K562 (cell line): ENCODE measurements around the gene CAST. TPM values are rescaled to one million over a fixed set of nuclear protein-coding genes. Genes with fewer than 3 reads are reported as not detected.
A peak's percentile ranks its signal among the peaks of the same experiment; 100 is the strongest.

Experiments used
- ARID2 ChIP-seq: fragments of 450-650 bp; IDR thresholded peaks from 2 replicates; pipeline ENCODE4 v1.6.1; 2017; ENCODE audit warnings: antibody characterized with exemption, mild to moderate bottlenecking
- ATF7 ChIP-seq: fragments of 450-650 bp; IDR thresholded peaks from 2 replicates; pipeline ENCODE4 v1.7.1; 2014; ENCODE audit warnings: mild to moderate bottlenecking, moderate library complexity
- CREM ChIP-seq: IDR thresholded peaks from 2 replicates; pipeline ENCODE4 v1.6.1; 2014; ENCODE audit warnings: antibody characterized with exemption, low read depth
- FOXJ2 ChIP-seq: fragments of 200-800 bp; sonication (Bioruptor generic); IDR thresholded peaks from 2 replicates; pipeline ENCODE4 v1.6.1; 2016; ENCODE audit warnings: missing genetic modification characterization, missing compliant biosample characterization
- JUND ChIP-seq, 2 experiments: IDR thresholded peaks; 2 replicates in 1 of 2; 3 replicates in 1 of 2; pipeline ENCODE4 v1.6.1; 2011; ENCODE audit warnings: borderline replicate concordance in 2 of 2, low read depth in 2 of 2, low read length in 2 of 2, improper control_type of control experiment in 1 of 2, missing biosample characterization in 1 of 2, missing genetic modification characterization in 1 of 2, missing genetic modification reagents in 1 of 2
- NR2C2 ChIP-seq, 2 experiments: fragments of 200-800 bp in 1 of 2; sonication (Bioruptor generic) in 1 of 2; sonication (generic) in 1 of 2; formaldehyde crosslinking in 1 of 2; IDR thresholded peaks; 2 replicates each; pipeline versions ENCODE4 v1.6.1 to v1.8.0; 2016 to 2022; ENCODE audit warnings: mild to moderate bottlenecking in 1 of 2, missing compliant biosample characterization in 1 of 2, missing genetic modification characterization in 1 of 2, missing genetic modification reagents in 1 of 2
- NR4A1 ChIP-seq, 2 experiments: fragments of 250-450 bp in 1 of 2; fragments of 450-650 bp in 1 of 2; sonication (Bioruptor Pico) in 1 of 2; IDR thresholded peaks; 2 replicates each; pipeline versions ENCODE4 v1.4.0 to v1.6.1; 2016 to 2020; ENCODE audit warnings: mild to moderate bottlenecking in 2 of 2, missing compliant biosample characterization in 1 of 2, missing genetic modification characterization in 1 of 2, moderate library complexity in 1 of 2
- SAP30 ChIP-seq: fragments of 200-600 bp; sonication (generic); IDR thresholded peaks from 2 replicates; pipeline ENCODE4 v1.6.1; 2012; ENCODE audit warnings: borderline replicate concordance, low read depth, mild to moderate bottlenecking, moderate library complexity, low read length, control low read depth, inconsistent platforms; ENCODE audit not compliant: insufficient read depth, poor library complexity, severe bottlenecking
- polyA plus RNA-seq, 8 experiments: library from polyadenylated mRNA; depleted of rRNA in 4 of 8; stranded (reverse) in 5 of 8; unstranded in 3 of 8; fragments of >200 nt; fragmentation: Nextera tagmentation in 2 of 8; fragmentation: Illumina TruSeq in 1 of 8; extraction: Ambion mirVana in 2 of 8; extraction: Trizol in 1 of 8; gene quantifications; 2 replicates each; pipeline versions ENCODE4 v1.2.1 to v1.2.3, GENCODE V29; 2011 to 2014; ENCODE audit warnings: inconsistent platforms in 1 of 8, missing spikeins in 1 of 8
- total RNA-seq, 7 experiments: library from RNA; depleted of rRNA in 6 of 7; stranded (reverse); fragments of >200 nt in 6 of 7; fragmentation: Illumina TruSeq in 2 of 7; extraction: Trizol in 2 of 7; gene quantifications; 2 replicates each; pipeline versions ENCODE4 v1.2.1 to v1.2.3, GENCODE V29; 2011 to 2021; ENCODE audit warnings: low replicate concordance in 1 of 7
- TF ChIP-seq, protein P1 (sequence below): fragments of 450-650 bp; IDR thresholded peaks from 2 replicates; pipeline ENCODE4 v1.6.1; 2016; ENCODE audit warnings: mild to moderate bottlenecking, moderate library complexity
- TF ChIP-seq, protein P2 (sequence below): sonication (generic); formaldehyde crosslinking; IDR thresholded peaks from 2 replicates; pipeline ENCODE4 v1.8.0; 2022; ENCODE audit warnings: missing genetic modification reagents, mild to moderate bottlenecking, moderate library complexity, borderline replicate concordance
- TF ChIP-seq, protein P3 (sequence below), 2 experiments: fragments of 450-650 bp; conservative IDR thresholded peaks; 2 replicates each; pipeline ENCODE4 v1.6.1; 2017; ENCODE audit warnings: mild to moderate bottlenecking in 2 of 2, moderate library complexity in 2 of 2

Gene CAST
- total and polyA plus RNA-seq, 9 of the 15 experiments (the other 6 are each of a cell fraction or from before 2014, with no cell fraction given), result 55.5 to 136 (median 86.1) TPM

GRCh38 chr5:96714951-96715451 lies 52.8 kb downstream of the CAST start (continued):
- TF ChIP-seq, protein P1, sequence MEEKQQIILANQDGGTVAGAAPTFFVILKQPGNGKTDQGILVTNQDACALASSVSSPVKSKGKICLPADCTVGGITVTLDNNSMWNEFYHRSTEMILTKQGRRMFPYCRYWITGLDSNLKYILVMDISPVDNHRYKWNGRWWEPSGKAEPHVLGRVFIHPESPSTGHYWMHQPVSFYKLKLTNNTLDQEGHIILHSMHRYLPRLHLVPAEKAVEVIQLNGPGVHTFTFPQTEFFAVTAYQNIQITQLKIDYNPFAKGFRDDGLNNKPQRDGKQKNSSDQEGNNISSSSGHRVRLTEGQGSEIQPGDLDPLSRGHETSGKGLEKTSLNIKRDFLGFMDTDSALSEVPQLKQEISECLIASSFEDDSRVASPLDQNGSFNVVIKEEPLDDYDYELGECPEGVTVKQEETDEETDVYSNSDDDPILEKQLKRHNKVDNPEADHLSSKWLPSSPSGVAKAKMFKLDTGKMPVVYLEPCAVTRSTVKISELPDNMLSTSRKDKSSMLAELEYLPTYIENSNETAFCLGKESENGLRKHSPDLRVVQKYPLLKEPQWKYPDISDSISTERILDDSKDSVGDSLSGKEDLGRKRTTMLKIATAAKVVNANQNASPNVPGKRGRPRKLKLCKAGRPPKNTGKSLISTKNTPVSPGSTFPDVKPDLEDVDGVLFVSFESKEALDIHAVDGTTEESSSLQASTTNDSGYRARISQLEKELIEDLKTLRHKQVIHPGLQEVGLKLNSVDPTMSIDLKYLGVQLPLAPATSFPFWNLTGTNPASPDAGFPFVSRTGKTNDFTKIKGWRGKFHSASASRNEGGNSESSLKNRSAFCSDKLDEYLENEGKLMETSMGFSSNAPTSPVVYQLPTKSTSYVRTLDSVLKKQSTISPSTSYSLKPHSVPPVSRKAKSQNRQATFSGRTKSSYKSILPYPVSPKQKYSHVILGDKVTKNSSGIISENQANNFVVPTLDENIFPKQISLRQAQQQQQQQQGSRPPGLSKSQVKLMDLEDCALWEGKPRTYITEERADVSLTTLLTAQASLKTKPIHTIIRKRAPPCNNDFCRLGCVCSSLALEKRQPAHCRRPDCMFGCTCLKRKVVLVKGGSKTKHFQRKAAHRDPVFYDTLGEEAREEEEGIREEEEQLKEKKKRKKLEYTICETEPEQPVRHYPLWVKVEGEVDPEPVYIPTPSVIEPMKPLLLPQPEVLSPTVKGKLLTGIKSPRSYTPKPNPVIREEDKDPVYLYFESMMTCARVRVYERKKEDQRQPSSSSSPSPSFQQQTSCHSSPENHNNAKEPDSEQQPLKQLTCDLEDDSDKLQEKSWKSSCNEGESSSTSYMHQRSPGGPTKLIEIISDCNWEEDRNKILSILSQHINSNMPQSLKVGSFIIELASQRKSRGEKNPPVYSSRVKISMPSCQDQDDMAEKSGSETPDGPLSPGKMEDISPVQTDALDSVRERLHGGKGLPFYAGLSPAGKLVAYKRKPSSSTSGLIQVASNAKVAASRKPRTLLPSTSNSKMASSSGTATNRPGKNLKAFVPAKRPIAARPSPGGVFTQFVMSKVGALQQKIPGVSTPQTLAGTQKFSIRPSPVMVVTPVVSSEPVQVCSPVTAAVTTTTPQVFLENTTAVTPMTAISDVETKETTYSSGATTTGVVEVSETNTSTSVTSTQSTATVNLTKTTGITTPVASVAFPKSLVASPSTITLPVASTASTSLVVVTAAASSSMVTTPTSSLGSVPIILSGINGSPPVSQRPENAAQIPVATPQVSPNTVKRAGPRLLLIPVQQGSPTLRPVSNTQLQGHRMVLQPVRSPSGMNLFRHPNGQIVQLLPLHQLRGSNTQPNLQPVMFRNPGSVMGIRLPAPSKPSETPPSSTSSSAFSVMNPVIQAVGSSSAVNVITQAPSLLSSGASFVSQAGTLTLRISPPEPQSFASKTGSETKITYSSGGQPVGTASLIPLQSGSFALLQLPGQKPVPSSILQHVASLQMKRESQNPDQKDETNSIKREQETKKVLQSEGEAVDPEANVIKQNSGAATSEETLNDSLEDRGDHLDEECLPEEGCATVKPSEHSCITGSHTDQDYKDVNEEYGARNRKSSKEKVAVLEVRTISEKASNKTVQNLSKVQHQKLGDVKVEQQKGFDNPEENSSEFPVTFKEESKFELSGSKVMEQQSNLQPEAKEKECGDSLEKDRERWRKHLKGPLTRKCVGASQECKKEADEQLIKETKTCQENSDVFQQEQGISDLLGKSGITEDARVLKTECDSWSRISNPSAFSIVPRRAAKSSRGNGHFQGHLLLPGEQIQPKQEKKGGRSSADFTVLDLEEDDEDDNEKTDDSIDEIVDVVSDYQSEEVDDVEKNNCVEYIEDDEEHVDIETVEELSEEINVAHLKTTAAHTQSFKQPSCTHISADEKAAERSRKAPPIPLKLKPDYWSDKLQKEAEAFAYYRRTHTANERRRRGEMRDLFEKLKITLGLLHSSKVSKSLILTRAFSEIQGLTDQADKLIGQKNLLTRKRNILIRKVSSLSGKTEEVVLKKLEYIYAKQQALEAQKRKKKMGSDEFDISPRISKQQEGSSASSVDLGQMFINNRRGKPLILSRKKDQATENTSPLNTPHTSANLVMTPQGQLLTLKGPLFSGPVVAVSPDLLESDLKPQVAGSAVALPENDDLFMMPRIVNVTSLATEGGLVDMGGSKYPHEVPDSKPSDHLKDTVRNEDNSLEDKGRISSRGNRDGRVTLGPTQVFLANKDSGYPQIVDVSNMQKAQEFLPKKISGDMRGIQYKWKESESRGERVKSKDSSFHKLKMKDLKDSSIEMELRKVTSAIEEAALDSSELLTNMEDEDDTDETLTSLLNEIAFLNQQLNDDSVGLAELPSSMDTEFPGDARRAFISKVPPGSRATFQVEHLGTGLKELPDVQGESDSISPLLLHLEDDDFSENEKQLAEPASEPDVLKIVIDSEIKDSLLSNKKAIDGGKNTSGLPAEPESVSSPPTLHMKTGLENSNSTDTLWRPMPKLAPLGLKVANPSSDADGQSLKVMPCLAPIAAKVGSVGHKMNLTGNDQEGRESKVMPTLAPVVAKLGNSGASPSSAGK, result peak; percentile 71
- TF ChIP-seq NR2C2 (CRISPR knock-in tag; IDR thresholded peaks at IDR 0.05), result no peak
- peak; percentile 70 for TF ChIP-seq NR2C2 (tag; IDR thresholded peaks at IDR 0.05)
- TF ChIP-seq ATF7, result peak; percentile 82
- TF ChIP-seq FOXJ2 (tag), result peak; percentile 100
- no peak for TF ChIP-seq NR4A1 (CRISPR knock-in tag; IDR thresholded peaks at IDR 0.05)
- 0 out of 2 replicates have a peak, but pooled peaks have one; percentile 34 for TF ChIP-seq NR4A1 (tag; IDR thresholded peaks at IDR 0.05)
- no peak for TF ChIP-seq SAP30
- TF ChIP-seq, protein P2, sequence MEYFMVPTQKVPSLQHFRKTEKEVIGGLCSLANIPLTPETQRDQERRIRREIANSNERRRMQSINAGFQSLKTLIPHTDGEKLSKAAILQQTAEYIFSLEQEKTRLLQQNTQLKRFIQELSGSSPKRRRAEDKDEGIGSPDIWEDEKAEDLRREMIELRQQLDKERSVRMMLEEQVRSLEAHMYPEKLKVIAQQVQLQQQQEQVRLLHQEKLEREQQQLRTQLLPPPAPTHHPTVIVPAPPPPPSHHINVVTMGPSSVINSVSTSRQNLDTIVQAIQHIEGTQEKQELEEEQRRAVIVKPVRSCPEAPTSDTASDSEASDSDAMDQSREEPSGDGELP (CRISPR knock-in tag), result peak; percentile 89
- no peak for TF ChIP-seq ARID2
- TF ChIP-seq, protein P3, sequence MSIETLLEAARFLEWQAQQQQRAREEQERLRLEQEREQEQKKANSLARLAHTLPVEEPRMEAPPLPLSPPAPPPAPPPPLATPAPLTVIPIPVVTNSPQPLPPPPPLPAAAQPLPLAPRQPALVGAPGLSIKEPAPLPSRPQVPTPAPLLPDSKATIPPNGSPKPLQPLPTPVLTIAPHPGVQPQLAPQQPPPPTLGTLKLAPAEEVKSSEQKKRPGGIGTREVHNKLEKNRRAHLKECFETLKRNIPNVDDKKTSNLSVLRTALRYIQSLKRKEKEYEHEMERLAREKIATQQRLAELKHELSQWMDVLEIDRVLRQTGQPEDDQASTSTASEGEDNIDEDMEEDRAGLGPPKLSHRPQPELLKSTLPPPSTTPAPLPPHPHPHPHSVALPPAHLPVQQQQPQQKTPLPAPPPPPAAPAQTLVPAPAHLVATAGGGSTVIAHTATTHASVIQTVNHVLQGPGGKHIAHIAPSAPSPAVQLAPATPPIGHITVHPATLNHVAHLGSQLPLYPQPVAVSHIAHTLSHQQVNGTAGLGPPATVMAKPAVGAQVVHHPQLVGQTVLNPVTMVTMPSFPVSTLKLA (conservative IDR thresholded peaks at IDR 0.05), result peak; percentile 65 to 69
- 0 out of 2 replicates have a peak, but pooled peaks have one; percentile 21 for TF ChIP-seq CREM
- TF ChIP-seq JUND (IDR thresholded peaks at IDR 0.05; ENCODE audit: borderline replicate concordance, low read depth, low read length), result peak; percentile 67; the same call in 1 of the 2 replicates
- peak; percentile 50; the same call in 1 of the 3 replicates for TF ChIP-seq JUND (tag; IDR thresholded peaks at IDR 0.05; ENCODE audit: borderline replicate concordance, low read depth, low read length)
